ENCODE measurements around the gene COMMD3.
A peak's percentile ranks its signal among the peaks of the same experiment; 100 is the strongest.

The COMMD3 gene

GRCh38 chr10:22319980-22320558 is 3.9 kb downstream of the COMMD3 start:
- no peak for DNase-seq (ENCODE audit: low read depth, low spot score)

GRCh38 chr10:22320591-22321155 is 4.5 kb downstream of the COMMD3 start, which contains the start of gene BMI1:
Gene BMI1 (plus strand): TSS chr10:22321099. CDS start chr10:22326450, 5,351 bp downstream.
- DNase-seq (ENCODE audit: low read depth, low spot score) = no peak

GRCh38 chr10:22321156-22321923 is 5.2 kb downstream of the COMMD3 start:
- DNase-seq (ENCODE audit: low read depth, low spot score) = no peak

- no peak for DNase-seq (ENCODE audit: low read depth, low spot score)
These were observed 5.9 kb downstream of the COMMD3 start for GRCh38 chr10:22321924-22322640.

GRCh38 chr10:22322641-22323160 is 6.5 kb downstream of the COMMD3 start:
- no peak for DNase-seq (ENCODE audit: low read depth, low spot score)

GRCh38 chr10:22323538-22324305 is 7.5 kb downstream of the COMMD3 start:
- no peak for DNase-seq (ENCODE audit: low read depth, low spot score)

GRCh38 chr10:22324413-22324812 is 8.2 kb downstream of the COMMD3 start:
- no peak for DNase-seq (ENCODE audit: low read depth, low spot score)

GRCh38 chr10:22324893-22325271 is 8.7 kb downstream of the COMMD3 start:
- DNase-seq (ENCODE audit: low read depth, low spot score) = no peak

GRCh38 chr10:22325272-22326144 is 9.3 kb downstream of the COMMD3 start:
- DNase-seq (ENCODE audit: low read depth, low spot score) = peak; percentile 47

- DNase-seq (ENCODE audit: low read depth, low spot score) = no peak
These were observed 10.0 kb downstream of the COMMD3 start for GRCh38 chr10:22326145-22326702.

GRCh38 chr10:22329150-22329549 is 13.0 kb downstream of the COMMD3 start:
- DNase-seq (ENCODE audit: low read depth, low spot score) = no peak

GRCh38 chr10:22332116-22332692 is 16.0 kb downstream of the COMMD3 start:
- DNase-seq (ENCODE audit: low read depth, low spot score) = no peak

- no peak for DNase-seq (ENCODE audit: low read depth, low spot score)
These were observed 17.2 kb downstream of the COMMD3 start for GRCh38 chr10:22333167-22333974.

- no peak for DNase-seq (ENCODE audit: low read depth, low spot score)
These were observed 17.7 kb downstream of the COMMD3 start for GRCh38 chr10:22333975-22334282.

GRCh38 chr10:22334414-22335172 is 18.4 kb downstream of the COMMD3 start:
- no peak for DNase-seq (ENCODE audit: low read depth, low spot score)

GRCh38 chr10:22335173-22335933 is 19.2 kb downstream of the COMMD3 start:
- no peak for DNase-seq (ENCODE audit: low read depth, low spot score)

- no peak for DNase-seq (ENCODE audit: low read depth, low spot score)
These were observed 22.2 kb downstream of the COMMD3 start for GRCh38 chr10:22338185-22338900.

Data from activated CD4-positive, CD25-positive, alpha-beta regulatory T cell treated with anti-CD3 and anti-CD28 coated beads, Interleukin-2, amount 50 U/mL, for 16 hours (primary cell).